Skeletal muscle tissue (tissue), 4 donors: ENCODE measurements around the gene CCDC192. TPM values are rescaled to one million over a fixed set of nuclear protein-coding genes. Genes with fewer than 3 reads are reported as not detected.

ENCODE experiments used
- H3K27ac ChIP-seq: one replicate; pipeline ENCODE4 v1.7.0; 2013; ENCODE audit warnings: mild to moderate bottlenecking, low read depth, low read length, inconsistent platforms
- H3K27me3 ChIP-seq, 3 donors: one replicate each; pipeline ENCODE4 v1.7.0; 2013; ENCODE audit warnings: low read length in 3 of 3; ENCODE audit not compliant: control insufficient read depth in 3 of 3, insufficient read depth in 3 of 3
- H3K36me3 ChIP-seq, 3 donors: one replicate each; pipeline ENCODE4 v1.7.0; 2013; ENCODE audit warnings: low read length in 3 of 3; ENCODE audit not compliant: control insufficient read depth in 3 of 3, insufficient read depth in 3 of 3
- H3K4me1 ChIP-seq, 3 donors: one replicate each; pipeline ENCODE4 v1.7.0; 2013; ENCODE audit warnings: low read length in 3 of 3, mild to moderate bottlenecking in 3 of 3; ENCODE audit not compliant: control insufficient read depth in 3 of 3, insufficient read depth in 3 of 3
- H3K4me3 ChIP-seq, 3 donors: one replicate each; pipeline ENCODE4 v1.7.0; 2013; ENCODE audit warnings: low read length in 3 of 3
- H3K9ac ChIP-seq, 3 donors: one replicate each; pipeline ENCODE4 v1.7.0; 2013; ENCODE audit warnings: low read length in 3 of 3, mild to moderate bottlenecking in 3 of 3, moderate library complexity in 2 of 3, low read depth in 1 of 3
- H3K9me3 ChIP-seq, 3 donors: one replicate each; pipeline ENCODE4 v1.7.0; 2013; ENCODE audit warnings: low read length in 3 of 3; ENCODE audit not compliant: control insufficient read depth in 3 of 3
- total RNA-seq: library from RNA; depleted of rRNA; stranded (reverse); fragments of >200 nt; gene quantifications from one replicate; pipeline ENCODE4 v1.2.3, GENCODE V29; 2014
- donor health status: Osteomylitis.

Gene CCDC192
- total RNA-seq, 1 donor from 2014 or later, result not detected

DNA sequence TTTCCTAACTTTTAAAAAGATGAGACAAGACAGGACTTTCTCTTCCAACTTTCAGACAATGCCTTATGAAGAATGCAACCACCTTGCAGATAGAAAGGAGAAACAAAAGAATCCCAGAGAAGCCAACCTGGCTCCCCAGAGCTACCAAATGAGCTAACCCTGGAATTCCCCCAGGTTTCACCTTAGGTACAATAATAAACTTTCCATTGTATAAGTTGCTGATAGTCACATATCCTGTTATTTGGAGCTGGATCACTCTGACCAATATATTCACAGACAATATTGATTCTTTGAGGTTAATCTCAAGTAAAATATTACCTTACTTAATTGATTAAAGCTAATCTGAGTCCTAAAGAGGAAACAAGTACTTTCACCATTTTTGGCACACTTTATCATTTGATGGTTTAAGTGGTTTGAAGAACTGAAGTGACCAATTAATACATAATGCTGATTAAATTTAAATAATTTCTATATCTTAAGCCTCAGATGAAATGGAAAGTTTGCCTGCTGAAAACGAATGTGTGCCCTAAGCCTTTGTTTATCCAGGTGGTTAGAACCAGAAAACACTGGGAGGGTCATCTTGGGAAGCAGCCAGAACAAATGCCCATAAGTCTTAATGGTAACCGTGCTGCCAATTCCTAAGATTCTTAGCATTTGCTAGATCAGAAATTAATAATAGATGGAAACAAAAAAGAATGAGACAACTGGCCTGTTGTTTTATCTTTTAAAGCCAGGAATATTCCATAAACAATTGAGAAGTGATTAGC, 220.8 kb downstream of the CCDC192 start:
- H3K36me3 ChIP-seq, result no peaks in the 10 kb centered on the region
- no peaks in the 10 kb centered on the region for H3K9me3 ChIP-seq
- no peaks in the 10 kb centered on the region for H3K27me3 ChIP-seq
- H3K4me3 ChIP-seq, result no peak overlapping the region
- H3K9ac ChIP-seq, result no peak overlapping the region
- no peak overlapping the region for H3K27ac ChIP-seq
- H3K4me1 ChIP-seq, result no peaks in the 10 kb centered on the region

- Histone ChIP-seq H3K9me3 (no peaks in the 10 kb centered on the region), H3K27ac (no peak overlapping the region), H3K9ac (no peak overlapping the region), H3K36me3 (no peaks in the 10 kb centered on the region), H3K27me3 (no peaks in the 10 kb centered on the region), H3K4me1 (no peaks in the 10 kb centered on the region), H3K4me3 (no peak overlapping the region)
Observed at GRCh38 chr5:127924606-127925005, 221.4 kb downstream of the CCDC192 start.

DNA sequence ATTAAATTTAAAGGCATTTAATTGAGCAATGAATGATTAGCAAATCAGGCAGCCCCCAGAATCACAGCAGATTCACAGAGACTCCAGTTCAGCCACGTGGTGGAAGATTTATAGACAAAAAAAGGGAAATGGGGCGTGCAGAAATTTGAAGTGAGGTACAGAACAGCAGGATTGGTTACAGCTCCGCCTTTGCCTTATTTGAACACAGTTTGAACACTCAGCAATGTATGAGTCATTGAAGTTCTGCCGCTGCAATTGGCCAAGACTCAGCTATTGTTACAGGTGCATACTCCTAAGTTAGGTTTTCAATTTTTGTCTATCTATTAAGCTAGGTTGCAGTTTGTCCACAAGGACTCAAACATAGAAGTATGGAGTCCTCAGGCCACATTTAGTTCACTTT, 222.7 kb downstream of the CCDC192 start:
- H3K9me3 ChIP-seq, result no peaks in the 10 kb centered on the region
- H3K9ac ChIP-seq, result no peak overlapping the region
- H3K36me3 ChIP-seq, result no peaks in the 10 kb centered on the region
- no peaks in the 10 kb centered on the region for H3K27me3 ChIP-seq
- no peak overlapping the region for H3K4me3 ChIP-seq
- no peak overlapping the region for H3K27ac ChIP-seq
- H3K4me1 ChIP-seq, result no peaks in the 10 kb centered on the region

GRCh38 chr5:127926974-127927373, 223.8 kb downstream of the CCDC192 start:
- H3K36me3 ChIP-seq, result no peaks in the 10 kb centered on the region
- H3K27me3 ChIP-seq, result no peaks in the 10 kb centered on the region
- no peak overlapping the region for H3K4me3 ChIP-seq
- no peaks in the 10 kb centered on the region for H3K9me3 ChIP-seq
- no peak overlapping the region for H3K9ac ChIP-seq
- H3K27ac ChIP-seq, result no peak overlapping the region
- no peaks in the 10 kb centered on the region for H3K4me1 ChIP-seq

- Histone ChIP-seq H3K27me3 (no peaks in the 10 kb centered on the region), H3K4me1 (no peaks in the 10 kb centered on the region), H3K9ac (no peak overlapping the region), H3K36me3 (no peaks in the 10 kb centered on the region), H3K4me3 (no peak overlapping the region), H3K27ac (no peak overlapping the region), H3K9me3 (no peaks in the 10 kb centered on the region)
Observed at GRCh38 chr5:127928053-127928452, 224.9 kb downstream of the CCDC192 start.

- no peaks in the 10 kb centered on the region for H3K27me3 ChIP-seq
- no peaks in the 10 kb centered on the region for H3K9me3 ChIP-seq
- H3K27ac ChIP-seq, result no peak overlapping the region
- no peaks in the 10 kb centered on the region for H3K4me1 ChIP-seq
- H3K36me3 ChIP-seq, result no peaks in the 10 kb centered on the region
- no peak overlapping the region for H3K4me3 ChIP-seq
- H3K9ac ChIP-seq, result no peak overlapping the region
Observed at GRCh38 chr5:127930311-127930710, 227.1 kb downstream of the CCDC192 start.

GRCh38 chr5:127931396-127931795, 228.2 kb downstream of the CCDC192 start:
- H3K4me3 ChIP-seq, result no peak overlapping the region
- no peak overlapping the region for H3K27ac ChIP-seq
- H3K9ac ChIP-seq, result no peak overlapping the region
- H3K4me1 ChIP-seq, result no peaks in the 10 kb centered on the region
- no peaks in the 10 kb centered on the region for H3K9me3 ChIP-seq
- H3K36me3 ChIP-seq, result no peaks in the 10 kb centered on the region
- no peaks in the 10 kb centered on the region for H3K27me3 ChIP-seq

DNA sequence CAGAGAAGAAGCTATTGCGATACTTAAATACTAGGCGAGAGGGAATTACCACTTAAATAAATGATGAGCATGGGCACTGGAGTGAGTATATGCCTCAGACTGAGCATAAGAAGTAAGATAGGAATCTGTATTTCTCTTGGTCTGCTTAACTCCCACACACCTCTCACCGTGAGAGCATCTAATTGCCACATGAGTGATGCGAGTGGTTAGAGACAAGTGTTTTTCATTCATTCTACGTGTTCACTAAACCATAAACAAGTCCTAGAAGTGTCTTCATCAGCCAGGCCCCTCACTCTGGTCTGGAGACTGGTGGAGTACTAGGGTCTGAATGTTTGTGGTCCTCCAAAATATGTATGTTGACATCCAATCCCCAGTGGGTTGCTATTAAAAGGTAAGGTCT, 230.2 kb downstream of the CCDC192 start:
- Histone ChIP-seq H3K27me3 (no peaks in the 10 kb centered on the region), H3K27ac (no peak overlapping the region), H3K9ac (no peak overlapping the region), H3K4me3 (no peak overlapping the region), H3K36me3 (no peaks in the 10 kb centered on the region), H3K4me1 (no peaks in the 10 kb centered on the region), H3K9me3 (no peaks in the 10 kb centered on the region)

- no peak overlapping the region for H3K27ac ChIP-seq
- H3K36me3 ChIP-seq, result no peaks in the 10 kb centered on the region
Observed at GRCh38 chr5:127934791-127935256, 231.6 kb downstream of the CCDC192 start.

DNA sequence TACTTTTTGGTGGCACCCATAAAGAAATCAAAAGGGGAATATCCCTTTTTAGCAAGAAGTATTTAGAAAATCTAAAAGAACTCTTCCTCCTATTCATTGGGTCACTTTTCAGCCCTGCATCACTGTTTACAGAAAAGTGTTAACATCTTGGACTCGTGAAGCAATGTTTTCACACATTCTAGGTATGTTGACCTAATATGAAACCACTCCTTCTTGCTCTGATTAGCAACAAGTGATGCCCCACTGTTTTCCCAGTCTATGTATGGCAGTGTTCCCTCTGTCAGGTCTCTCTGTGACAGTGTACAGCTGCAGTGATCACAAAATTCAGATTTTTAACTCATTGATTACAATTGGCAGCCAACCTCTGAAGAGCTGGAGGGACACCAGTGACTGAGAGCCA, 232.2 kb downstream of the CCDC192 start:
- H3K27ac ChIP-seq, result no peak overlapping the region
- H3K36me3 ChIP-seq, result no peaks in the 10 kb centered on the region
- H3K9me3 ChIP-seq, result no peaks in the 10 kb centered on the region
- no peak overlapping the region for H3K4me3 ChIP-seq
- no peak overlapping the region for H3K9ac ChIP-seq
- H3K27me3 ChIP-seq, result no peaks in the 10 kb centered on the region
- peaks cover 0 to 2% (median 0%) of the 10 kb centered on the region in 3 donors for H3K4me1 ChIP-seq

More at GRCh38 chr5:127934791-127935256, 231.6 kb downstream of the CCDC192 start:
- Histone ChIP-seq H3K27me3 (no peaks in the 10 kb centered on the region), H3K4me1 (peaks cover 0 to 2% (median 0%) of the 10 kb centered on the region in 3 donors), H3K4me3 (no peak overlapping the region), H3K9me3 (no peaks in the 10 kb centered on the region), H3K9ac (no peak overlapping the region)
